Thymus (tissue), 11 donors: ENCODE data around the gene GIPC1. TPM values are rescaled to one million over a fixed set of nuclear protein-coding genes. Genes with fewer than 3 reads are reported as not detected.

Experiments used
- DNase-seq, 9 donors: peaks; one replicate each; pipeline ENCODE4 v3.0.0-alpha.2; 2013; ENCODE audit warnings: low spot score in 9 of 9, low read depth in 6 of 9, missing footprints in 1 of 9
- H3K27ac ChIP-seq, 2 donors: one replicate each; pipeline ENCODE4 v1.5.1; 2013; ENCODE audit warnings: control low read depth in 1 of 2, low read depth in 1 of 2, low read length in 1 of 2, mild to moderate bottlenecking in 1 of 2, moderate library complexity in 1 of 2
- H3K27me3 ChIP-seq, 2 donors: one replicate each; pipeline ENCODE4 v1.5.1; 2013; ENCODE audit warnings: low read length in 1 of 2; ENCODE audit not compliant: control insufficient read depth in 2 of 2, insufficient read depth in 1 of 2
- H3K36me3 ChIP-seq, 2 donors: one replicate each; pipeline ENCODE4 v1.5.1; 2013; ENCODE audit warnings: low read length in 1 of 2, mild to moderate bottlenecking in 1 of 2, moderate library complexity in 1 of 2; ENCODE audit not compliant: control insufficient read depth in 2 of 2, insufficient read depth in 2 of 2
- H3K4me1 ChIP-seq, 2 donors: one replicate each; pipeline ENCODE4 v1.5.1; 2013; ENCODE audit warnings: low read length in 2 of 2; ENCODE audit not compliant: control insufficient read depth in 2 of 2, insufficient read depth in 2 of 2
- H3K4me3 ChIP-seq, 2 donors: one replicate each; pipeline ENCODE4 v1.5.1; 2013; ENCODE audit warnings: low read length in 2 of 2, control low read depth in 1 of 2, mild to moderate bottlenecking in 1 of 2
- H3K9me3 ChIP-seq, 2 donors: one replicate each; pipeline ENCODE4 v1.5.1; 2013; ENCODE audit warnings: low read length in 1 of 2, mild to moderate bottlenecking in 1 of 2; ENCODE audit not compliant: control insufficient read depth in 2 of 2, insufficient read depth in 1 of 2
- WGBS: extraction: QIAGEN DNeasy Blood & Tissue Kit; methylation state at CpG from one replicate; pipeline ENCODE4 v1.1.7; 2013; 5-methylcytosine and 5-hydroxymethylcytosine counted together
- polyA plus RNA-seq: library from polyadenylated mRNA; stranded (reverse); fragments of 200-250 nt; gene quantifications from one replicate; pipeline ENCODE4 v1.2.3, GENCODE V29; 2013
- total RNA-seq: library from RNA; stranded (reverse); fragments of 120-200 nt; gene quantifications from one replicate; pipeline ENCODE4 v1.2.4, GENCODE V29; 2013
- donor health status: healthy.

Gene GIPC1
- total and polyA plus RNA-seq, 2 donors, result 58.5 to 63.1 TPM

DNA sequence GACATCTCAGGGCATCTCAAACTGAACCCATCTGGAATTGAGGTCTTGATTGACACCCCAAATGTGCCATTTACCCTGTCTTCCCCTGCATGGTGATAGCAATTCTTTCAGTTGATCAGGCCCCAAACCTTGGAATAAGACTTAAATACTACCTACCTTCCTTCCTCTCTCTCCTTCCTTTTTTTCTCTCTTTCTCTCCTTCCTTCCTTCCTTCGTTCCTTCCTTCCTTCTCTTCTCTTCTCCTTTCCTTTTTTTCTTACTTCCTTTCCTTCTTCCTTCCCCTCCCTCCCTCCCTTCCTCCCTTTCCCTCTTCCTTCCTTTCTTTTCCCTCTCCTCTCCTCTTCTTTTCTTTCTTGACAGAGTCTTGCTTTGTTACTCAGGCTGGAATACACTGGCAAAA is 7.4 kb upstream of the GIPC1 start:
- Histone ChIP-seq H3K27me3 (no peaks in the 10 kb centered on the region), H3K4me3 (no peak overlapping the region), H3K36me3 (no peaks in the 10 kb centered on the region), H3K4me1 (peaks cover 30 to 42% of the 10 kb centered on the region in 2 donors), H3K9me3 (no peaks in the 10 kb centered on the region), H3K27ac (peak overlapping the region in 1 of 2 donors; percentile 1)
- DNase-seq, result no peak
- 93% methylated on average over 1 of the region's 1 CpG for WGBS

DNA sequence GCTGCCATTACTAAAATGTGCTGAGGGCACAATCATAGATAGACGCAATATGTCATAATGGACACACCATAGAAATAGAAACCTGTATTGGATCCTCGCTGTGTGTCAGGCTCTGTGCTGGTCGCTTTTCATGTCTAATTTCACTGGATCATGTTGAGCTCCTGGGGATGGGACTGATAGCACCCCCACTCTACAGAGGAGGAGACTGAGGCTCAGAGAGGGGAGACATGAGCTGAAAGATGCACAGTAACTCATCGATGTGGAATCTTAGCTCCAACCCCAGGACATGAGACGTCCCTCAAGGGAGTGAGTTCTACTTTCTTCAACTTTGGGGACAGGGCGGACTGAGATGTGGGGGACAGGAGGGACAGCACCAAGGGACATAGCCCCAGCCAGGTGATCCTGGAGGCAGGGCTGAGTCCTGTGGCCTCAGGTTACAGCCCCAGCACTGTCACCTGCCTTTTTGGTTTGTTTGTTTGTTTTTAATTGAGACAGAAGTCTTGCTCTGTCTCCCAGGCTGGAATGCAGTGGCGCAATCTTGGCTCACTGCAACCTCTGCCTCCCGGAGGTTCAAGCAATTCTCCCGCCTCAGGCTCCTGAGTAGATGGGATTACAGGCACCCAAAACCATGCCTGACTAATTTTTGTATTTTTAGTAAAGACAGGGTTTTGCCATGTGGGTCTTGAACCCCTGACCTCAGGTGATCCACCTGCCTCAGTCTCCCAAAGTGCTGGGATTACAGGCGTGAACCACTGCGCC is 6.6 kb upstream of the GIPC1 start:
- Histone ChIP-seq H3K36me3 (no peaks in the 10 kb centered on the region), H3K9me3 (no peaks in the 10 kb centered on the region), H3K4me1 (peaks cover 26 to 36% of the 10 kb centered on the region in 2 donors), H3K4me3 (no peak overlapping the region), H3K27me3 (no peaks in the 10 kb centered on the region), H3K27ac (no peak overlapping the region)
- DNase-seq, result no peak
- WGBS, result 95% methylated on average over 11 of the region's 11 CpGs

DNA sequence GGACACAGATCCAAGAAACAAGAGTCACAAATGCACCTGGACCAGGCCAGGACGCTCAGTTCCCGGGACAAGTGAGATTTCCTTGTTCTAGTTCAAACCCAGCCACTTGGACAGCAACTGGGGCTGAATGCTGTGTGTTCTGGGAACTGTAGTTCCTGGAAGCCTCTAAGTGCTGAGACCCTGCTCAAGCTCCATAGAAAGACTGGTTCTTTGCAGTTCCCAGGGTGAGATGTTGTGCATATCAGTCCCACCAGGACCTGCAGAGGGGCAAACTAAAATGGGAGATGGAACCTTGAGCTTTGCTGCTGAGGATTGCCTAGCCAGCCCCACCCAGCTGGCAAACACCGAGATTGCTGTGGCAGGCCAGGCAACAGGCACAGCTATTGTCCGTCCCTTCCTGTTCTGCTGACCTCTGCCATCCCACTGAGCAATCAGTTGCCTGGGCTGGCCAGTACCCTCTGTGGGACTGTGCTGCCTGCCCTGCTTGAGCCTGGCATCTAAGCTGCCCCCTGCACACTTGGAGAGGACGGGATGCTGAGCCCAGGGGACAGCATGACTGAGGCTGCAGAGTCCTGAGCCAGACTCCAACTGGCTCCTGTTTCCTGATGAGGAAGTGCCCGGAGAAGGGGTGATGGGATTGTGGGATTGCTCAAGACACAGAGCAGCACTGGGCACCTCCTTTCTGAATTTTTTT is 1.4 kb upstream of the GIPC1 start:
- no peak for DNase-seq
- Histone ChIP-seq H3K9me3 (no peaks in the 10 kb centered on the region), H3K4me3 (no peak overlapping the region), H3K4me1 (peaks cover 14 to 30% of the 10 kb centered on the region in 2 donors), H3K36me3 (peaks cover 0 to 3% of the 10 kb centered on the region in 2 donors), H3K27ac (no peak overlapping the region), H3K27me3 (no peaks in the 10 kb centered on the region)
- WGBS, result 95% methylated on average over 6 of the region's 6 CpGs

DNA sequence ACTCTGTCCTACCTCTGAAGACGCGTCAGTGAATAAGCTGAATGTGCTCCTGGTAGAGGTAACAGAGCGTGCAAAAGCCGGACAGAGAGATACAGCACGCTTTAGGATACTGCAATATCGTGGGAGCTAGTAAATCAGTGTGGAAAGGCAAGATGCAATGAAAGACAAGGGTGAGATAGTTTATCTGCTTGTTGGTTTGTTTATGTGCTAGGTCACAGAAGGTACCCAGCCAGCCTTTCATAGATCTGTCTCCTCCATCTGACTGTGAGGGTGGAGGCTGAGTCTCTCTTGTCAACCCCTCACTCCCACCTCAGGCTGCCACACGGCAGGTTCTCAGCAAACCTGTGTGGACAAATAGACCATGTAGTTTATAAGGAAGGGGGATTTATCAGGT is 904 bp upstream of the GIPC1 start:
- Histone ChIP-seq H3K4me1 (peaks cover 14 to 29% of the 10 kb centered on the region in 2 donors), H3K27ac (no peak overlapping the region), H3K27me3 (no peaks in the 10 kb centered on the region), H3K9me3 (no peaks in the 10 kb centered on the region), H3K36me3 (peaks cover 0 to 3% of the 10 kb centered on the region in 2 donors), H3K4me3 (no peak overlapping the region)
- WGBS, result 90% methylated on average over 7 of the region's 7 CpGs
- DNase-seq, result no peak

DNA sequence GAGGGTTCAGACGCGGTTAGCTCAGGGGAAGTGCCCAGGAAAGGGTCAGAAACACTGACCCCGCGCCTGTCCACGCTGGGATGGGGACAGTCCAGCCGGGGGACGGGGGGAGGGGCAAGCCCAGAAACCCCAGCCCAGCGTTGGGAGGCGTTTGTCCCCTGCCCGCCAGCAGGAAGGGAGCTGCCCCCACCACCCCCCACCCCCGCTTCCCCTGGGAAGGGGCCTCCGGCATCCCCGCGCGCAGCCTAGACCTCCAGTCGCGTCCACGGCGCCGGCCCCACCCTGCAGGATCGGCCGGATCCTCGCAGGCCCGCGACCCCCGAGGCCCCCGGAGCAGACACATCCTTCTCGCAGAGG is 277 bp downstream of the GIPC1 start:
- peaks cover 0 to 6% of the 10 kb centered on the region in 2 donors for H3K36me3 ChIP-seq
- H3K9me3 ChIP-seq, result no peaks in the 10 kb centered on the region
- DNase-seq, result no peak
- H3K4me3 ChIP-seq, result peak overlapping the region; percentile 65 to 66
- H3K4me1 ChIP-seq, result peaks cover 14 to 29% of the 10 kb centered on the region in 2 donors
- H3K27ac ChIP-seq, result peak overlapping the region in 1 of 2 donors; percentile 36
- no peaks in the 10 kb centered on the region for H3K27me3 ChIP-seq
- WGBS, result under 1% methylated on average over 28 of the region's 28 CpGs

DNA sequence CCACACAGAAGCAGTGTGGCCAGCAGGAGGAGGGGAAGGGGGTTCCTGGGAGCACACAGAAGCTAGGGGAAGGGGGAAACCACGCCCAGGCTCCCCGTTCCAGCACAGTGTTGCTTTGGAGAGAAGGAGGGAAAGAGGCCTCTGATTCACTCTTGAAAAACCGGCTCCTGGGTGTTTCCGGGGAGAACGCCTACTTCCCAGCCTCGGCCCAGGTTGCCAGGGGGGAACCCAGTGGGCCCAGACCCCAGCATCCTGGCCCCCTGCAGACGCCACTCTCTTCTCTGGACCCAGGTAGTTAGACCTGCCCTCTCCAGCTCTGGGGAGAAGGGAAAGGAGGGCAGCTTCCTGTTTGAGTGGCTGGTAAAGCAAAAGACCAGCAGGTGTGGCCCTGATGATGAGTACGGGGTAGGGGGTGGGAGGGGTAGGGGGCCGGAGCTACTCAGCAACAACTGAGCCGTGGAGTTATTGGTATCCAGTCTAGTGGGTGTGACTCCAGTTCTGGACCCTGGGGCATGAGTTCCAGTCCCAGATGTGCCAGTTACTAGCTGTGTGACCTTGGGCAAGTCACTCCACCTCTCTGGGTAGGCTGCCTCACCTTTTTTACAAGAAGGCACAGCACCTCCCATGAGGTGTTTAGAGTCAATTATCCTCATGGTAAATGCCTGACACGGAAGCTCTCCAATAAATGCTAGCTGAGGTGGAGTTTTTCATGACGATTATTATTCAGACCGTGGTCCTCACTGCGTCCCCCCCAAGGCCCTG is 836 bp downstream of the GIPC1 start:
- no peaks in the 10 kb centered on the region for H3K9me3 ChIP-seq
- peaks cover under 1 to 6% of the 10 kb centered on the region in 2 donors for H3K36me3 ChIP-seq
- H3K4me1 ChIP-seq, result peaks cover 14 to 29% of the 10 kb centered on the region in 2 donors
- 52% methylated on average over 14 of the region's 14 CpGs for WGBS
- no peak for DNase-seq
- H3K4me3 ChIP-seq, result peak overlapping the region; percentile 65 to 66
- peak overlapping the region; percentile 26 to 65 for H3K27ac ChIP-seq
- no peaks in the 10 kb centered on the region for H3K27me3 ChIP-seq

DNA sequence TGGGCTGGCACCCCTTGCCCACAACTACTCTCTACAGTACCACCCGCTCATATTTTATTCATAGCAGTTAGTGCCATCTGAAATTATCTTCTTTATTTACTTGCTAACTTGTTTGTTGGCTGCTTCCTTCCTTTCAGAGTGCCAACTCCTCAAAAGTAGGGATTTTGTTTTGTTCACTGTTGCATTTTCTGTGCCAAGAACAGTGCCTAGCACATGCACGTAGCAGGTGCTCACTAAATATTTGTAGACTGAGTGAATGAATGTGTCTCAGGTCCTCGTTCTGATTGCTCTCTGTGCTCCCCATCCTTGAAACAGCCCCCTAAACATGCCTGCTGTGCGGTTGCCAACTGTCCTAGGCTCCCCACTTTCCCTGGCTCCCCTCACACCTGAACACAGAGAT is 1.5 kb downstream of the GIPC1 start:
- DNase-seq, result no peak
- H3K27ac ChIP-seq, result no peak overlapping the region
- H3K4me1 ChIP-seq, result peaks cover 14 to 29% of the 10 kb centered on the region in 2 donors
- H3K9me3 ChIP-seq, result no peaks in the 10 kb centered on the region
- H3K36me3 ChIP-seq, result peaks cover 6% of the 10 kb centered on the region in 2 donors
- no peaks in the 10 kb centered on the region for H3K27me3 ChIP-seq
- WGBS, result 96% methylated on average over 4 of the region's 4 CpGs
- H3K4me3 ChIP-seq, result peak overlapping the region in 1 of 2 donors; percentile 13

DNA sequence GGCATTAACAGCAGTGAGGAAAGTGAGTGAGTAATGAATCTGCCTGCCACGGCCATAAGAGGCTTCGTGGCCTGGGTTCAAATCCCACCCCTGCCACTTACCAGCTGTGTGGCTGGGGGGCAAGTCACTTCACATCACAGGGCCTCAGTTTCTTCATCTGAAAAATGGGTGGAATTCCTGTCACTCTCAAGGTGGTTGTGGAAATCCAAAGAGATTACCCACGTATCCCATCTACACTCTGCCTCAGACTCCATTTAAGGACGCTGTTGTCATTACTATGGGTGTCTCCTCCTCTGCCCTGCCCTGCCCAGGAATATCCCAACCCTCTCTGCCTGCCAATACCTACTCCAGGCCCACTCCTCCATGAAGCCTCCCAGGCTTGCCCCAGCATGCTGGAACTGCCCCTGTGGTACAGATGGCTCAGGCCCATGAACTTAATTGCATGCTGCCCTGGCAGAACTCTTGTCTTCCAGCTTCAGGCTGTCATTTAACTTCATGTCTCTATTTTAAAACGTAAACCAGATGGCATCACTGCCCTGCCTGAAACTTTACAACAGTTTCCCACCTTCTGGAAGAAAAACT is 3.1 kb downstream of the GIPC1 start:
- Histone ChIP-seq H3K36me3 (peaks cover 12 to 15% of the 10 kb centered on the region in 2 donors), H3K27ac (no peak overlapping the region), H3K4me1 (peaks cover 14 to 29% of the 10 kb centered on the region in 2 donors), H3K27me3 (no peaks in the 10 kb centered on the region), H3K4me3 (no peak overlapping the region), H3K9me3 (no peaks in the 10 kb centered on the region)
- 95% methylated on average over 5 of the region's 5 CpGs for WGBS
- no peak for DNase-seq
